HG02642 (cell line): ENCODE measurements around the gene ZNF710.

Experiments used
- ATAC-seq: cut with Tn5 transposase; IDR thresholded peaks from one replicate; pipeline ENCODE4 v1.9.1; 2021; ENCODE audit warnings: mild to moderate bottlenecking; ENCODE audit not compliant: unreplicated experiment, poor library complexity

ZNF710 gene

GRCh38 chr15:90036806-90037510, 35.8 kb downstream of the ZNF710 start:
- no peak for ATAC-seq

DNA sequence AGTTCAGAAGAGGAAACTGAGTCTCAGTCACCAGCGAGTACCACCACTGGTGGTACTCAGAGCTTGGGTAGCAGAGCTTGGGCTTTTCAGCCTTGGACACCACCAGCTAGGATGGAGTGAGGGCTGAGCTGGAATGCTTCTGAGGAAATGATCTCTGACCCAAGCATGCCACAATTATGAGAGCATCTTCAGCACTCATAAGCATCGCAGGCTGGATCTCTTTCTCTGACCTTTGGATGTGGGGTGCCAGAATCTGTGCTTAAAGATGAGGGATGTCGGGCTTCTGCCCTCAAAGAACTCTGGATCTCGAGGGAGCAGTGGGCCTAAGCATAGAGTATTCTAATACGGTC, 36.4 kb downstream of the ZNF710 start:
- ATAC-seq = no peak

GRCh38 chr15:90037961-90038631, 37.0 kb downstream of the ZNF710 start:
- ATAC-seq = peak; percentile 58

GRCh38 chr15:90038632-90039095, 37.5 kb downstream of the ZNF710 start:
- no peak for ATAC-seq

DNA sequence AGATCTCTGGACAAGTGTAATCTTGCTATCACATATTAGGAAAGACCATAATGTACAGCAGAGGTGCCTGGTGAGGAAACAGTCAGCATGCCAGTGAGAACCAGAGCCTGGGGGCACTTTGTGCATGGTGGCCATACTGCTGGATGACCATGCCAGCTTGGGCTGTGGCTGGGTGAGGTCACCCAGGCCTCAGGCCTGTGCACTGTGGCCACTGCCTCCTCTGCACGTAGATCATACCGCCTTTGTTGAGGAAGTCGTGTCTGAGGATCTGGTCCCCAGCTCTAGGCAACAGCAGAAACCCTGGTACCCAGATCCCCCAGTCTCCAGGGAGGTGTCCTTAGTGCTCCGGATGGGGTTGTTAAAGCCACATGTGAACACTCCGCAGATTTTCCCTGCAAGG, 38.9 kb downstream of the ZNF710 start:
- no peak for ATAC-seq

- ATAC-seq = no peak
Observed at GRCh38 chr15:90040618-90041017, 39.5 kb downstream of the ZNF710 start.

- ATAC-seq = no peak
Observed at GRCh38 chr15:90042356-90042755, 41.2 kb downstream of the ZNF710 start.

- no peak for ATAC-seq
Observed at GRCh38 chr15:90042766-90043529, 41.8 kb downstream of the ZNF710 start.

GRCh38 chr15:90043530-90044010, 42.4 kb downstream of the ZNF710 start:
- ATAC-seq = no peak

- ATAC-seq = no peak
Observed at GRCh38 chr15:90044191-90044590, 43.1 kb downstream of the ZNF710 start.

DNA sequence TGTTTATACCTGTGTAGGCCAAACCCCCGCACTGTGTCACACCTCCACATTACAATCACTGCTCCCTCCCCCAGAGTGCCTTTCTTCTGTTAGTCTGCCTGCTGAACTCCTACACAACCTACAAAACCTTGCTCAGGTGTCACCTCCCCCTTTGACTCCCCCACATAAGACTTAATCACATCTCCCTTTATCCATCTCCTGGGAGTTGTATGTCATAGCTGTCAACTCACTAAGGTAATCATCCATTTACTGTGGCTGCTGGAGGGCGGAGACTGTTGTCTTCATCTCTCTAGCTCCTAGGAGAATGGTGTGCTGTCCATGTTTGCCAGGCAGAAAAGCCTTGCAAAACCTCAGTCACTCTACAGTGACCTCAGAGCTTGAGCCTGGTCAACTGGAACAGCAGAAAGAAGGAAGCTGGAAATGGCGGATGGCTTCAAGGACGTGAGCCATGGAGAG, 43.8 kb downstream of the ZNF710 start:
- no peak for ATAC-seq

- no peak for ATAC-seq
Observed at GRCh38 chr15:90046289-90046688, 45.2 kb downstream of the ZNF710 start.

- ATAC-seq = peak; percentile 42
Observed at GRCh38 chr15:90046911-90047392, 45.8 kb downstream of the ZNF710 start.

- no peak for ATAC-seq
Observed at GRCh38 chr15:90047956-90048575, 46.9 kb downstream of the ZNF710 start.

GRCh38 chr15:90049030-90049429, 47.9 kb downstream of the ZNF710 start:
- no peak for ATAC-seq

- no peak for ATAC-seq
Observed at GRCh38 chr15:90049666-90050604, 48.8 kb downstream of the ZNF710 start.

DNA sequence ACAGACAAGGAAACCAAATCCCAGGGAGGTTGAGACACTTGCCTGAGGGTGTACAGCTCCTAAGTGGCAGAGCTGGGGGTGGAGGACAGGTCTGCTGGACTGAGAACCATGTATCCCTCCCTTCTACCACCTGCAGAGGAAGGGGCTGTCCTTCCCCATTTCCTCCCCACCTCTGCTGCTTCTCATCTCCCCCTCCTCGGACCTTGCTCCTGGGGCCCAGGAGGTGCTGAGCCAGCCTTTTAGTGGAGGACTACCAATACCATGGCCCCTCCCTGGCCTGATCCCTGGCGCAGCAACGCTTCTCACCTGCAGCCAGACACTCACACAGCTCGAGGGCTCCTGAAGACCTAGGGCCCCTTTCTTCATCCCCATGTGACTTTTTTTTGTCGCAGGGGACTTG, 50.8 kb downstream of the ZNF710 start:
- ATAC-seq = no peak

DNA sequence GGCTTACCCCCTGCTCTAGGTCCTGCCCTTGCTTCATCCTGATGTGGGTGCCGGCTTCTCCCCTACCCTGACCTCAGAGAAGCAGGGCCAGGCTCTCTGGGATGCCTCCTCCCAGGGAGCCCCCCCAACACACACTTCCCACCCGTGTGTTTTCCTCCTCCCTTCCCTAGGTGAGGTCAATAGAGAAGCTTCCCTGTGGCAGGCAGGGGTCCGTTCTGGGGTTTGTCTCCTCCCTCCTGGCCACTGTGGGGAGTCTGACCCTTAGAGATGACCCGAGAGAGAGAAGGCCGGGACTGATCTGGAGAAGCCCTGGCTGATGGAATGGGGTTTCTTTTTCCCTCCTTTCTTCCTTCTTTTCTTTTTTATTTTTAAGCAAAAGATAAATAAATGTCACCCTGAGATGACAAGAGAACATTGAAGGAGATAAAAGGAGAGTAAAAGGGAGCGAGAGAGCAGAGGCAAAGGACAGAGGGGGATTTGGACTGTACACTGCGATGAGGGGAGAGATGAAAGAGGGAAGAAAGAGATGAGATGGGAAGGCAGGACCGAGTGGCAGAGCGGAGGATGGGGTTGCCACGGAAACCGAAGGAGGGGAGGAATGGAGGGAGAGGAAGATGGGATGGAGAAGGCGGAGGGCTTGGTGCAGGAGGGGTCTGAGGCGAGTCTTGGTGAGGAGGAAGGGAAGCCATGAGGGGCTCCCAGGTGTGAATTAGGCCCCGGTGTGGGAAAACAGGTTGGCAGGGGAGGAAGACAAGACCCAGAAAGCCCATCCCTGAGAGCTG, 52.8 kb downstream of the ZNF710 start:
- no peak for ATAC-seq
